WTC11 (cell line): ENCODE measurements around the gene ARHGDIG.
"Not testable (repeated sequence)": the region's sequence is repeated elsewhere in the genome, so short reads cannot be mapped to it uniquely, and the experiment has no call there.

Experiments used
- CBFB ChIP-seq: sonication (generic); formaldehyde crosslinking; IDR thresholded peaks from 2 replicates; pipeline ENCODE4 v1.8.1; 2022; ENCODE audit warnings: mild to moderate bottlenecking, low read depth, missing genetic modification reagents
- CTCF ChIP-seq: fragments of 200-600 bp; IDR thresholded peaks from 2 replicates; pipeline ENCODE4 v1.8.0; 2022; ENCODE audit warnings: antibody characterized with exemption
- MAX ChIP-seq: sonication (generic); formaldehyde crosslinking; IDR thresholded peaks from 2 replicates; pipeline ENCODE4 v1.8.0; 2022; ENCODE audit warnings: mild to moderate bottlenecking, missing genetic modification reagents
- NFYB ChIP-seq: sonication (generic); formaldehyde crosslinking; conservative IDR thresholded peaks from 2 replicates; pipeline ENCODE4 v1.8.0; 2022; ENCODE audit warnings: low read depth, missing genetic modification reagents
- NR2C2 ChIP-seq: sonication (generic); formaldehyde crosslinking; IDR thresholded peaks from 2 replicates; pipeline ENCODE4 v1.8.0; 2022; ENCODE audit warnings: mild to moderate bottlenecking, missing genetic modification reagents
- PRRX2 ChIP-seq: fragments of 250-450 bp; sonication (Bioruptor Pico); IDR thresholded peaks from 2 replicates; pipeline ENCODE4 v1.8.0; 2021; ENCODE audit warnings: mild to moderate bottlenecking
- SMAD3 ChIP-seq: sonication (generic); formaldehyde crosslinking; IDR thresholded peaks from 2 replicates; pipeline ENCODE4 v1.8.0; 2022; ENCODE audit warnings: missing genetic modification reagents, mild to moderate bottlenecking, borderline replicate concordance
- SMAD4 ChIP-seq: sonication (generic); formaldehyde crosslinking; IDR thresholded peaks from 2 replicates; pipeline ENCODE4 v1.8.0; 2022; ENCODE audit warnings: mild to moderate bottlenecking, missing genetic modification reagents
- SP1 ChIP-seq: sonication (generic); formaldehyde crosslinking; conservative IDR thresholded peaks from 2 replicates; pipeline ENCODE4 v1.8.1; 2022; ENCODE audit warnings: missing genetic modification reagents
- TEAD4 ChIP-seq: sonication (generic); formaldehyde crosslinking; IDR thresholded peaks from 2 replicates; pipeline ENCODE4 v1.8.0; 2022; ENCODE audit warnings: mild to moderate bottlenecking, missing genetic modification reagents
- ZNF138 ChIP-seq: sonication (generic); formaldehyde crosslinking; conservative IDR thresholded peaks from 2 replicates; pipeline ENCODE4 v1.8.1; 2022; ENCODE audit warnings: mild to moderate bottlenecking, moderate library complexity, missing genetic modification reagents
- TF ChIP-seq, protein P1 (sequence below): sonication (generic); formaldehyde crosslinking; IDR thresholded peaks from 2 replicates; pipeline ENCODE4 v1.8.0; 2022; ENCODE audit warnings: mild to moderate bottlenecking, missing genetic modification reagents

DNA sequence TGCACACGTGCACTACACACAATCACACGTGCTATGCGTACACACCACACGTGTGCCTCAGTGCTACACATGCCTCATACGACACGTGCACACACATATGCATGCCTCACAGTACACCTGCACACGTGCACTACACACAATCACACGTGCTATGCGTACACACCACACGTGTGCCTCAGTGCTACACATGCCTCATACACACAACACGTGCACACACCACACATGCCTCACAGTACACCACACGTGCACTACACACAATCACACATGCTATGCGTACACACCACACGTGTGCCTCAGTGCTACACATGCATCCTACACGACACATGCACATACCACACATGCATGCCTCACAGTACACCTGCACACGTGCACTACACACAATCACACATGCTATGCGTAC, 12.8 kb upstream of the ARHGDIG start:
- TF ChIP-seq SMAD3; CTCF; NFYB; SMAD4; CBFB (CRISPR knock-in tag); SP1 (CRISPR knock-in tag); PRRX2; MAX (CRISPR knock-in tag); NR2C2 (CRISPR knock-in tag); TEAD4 (CRISPR knock-in tag); ZNF138 (CRISPR knock-in tag): not testable (repeated sequence)
- TF ChIP-seq, protein P1, sequence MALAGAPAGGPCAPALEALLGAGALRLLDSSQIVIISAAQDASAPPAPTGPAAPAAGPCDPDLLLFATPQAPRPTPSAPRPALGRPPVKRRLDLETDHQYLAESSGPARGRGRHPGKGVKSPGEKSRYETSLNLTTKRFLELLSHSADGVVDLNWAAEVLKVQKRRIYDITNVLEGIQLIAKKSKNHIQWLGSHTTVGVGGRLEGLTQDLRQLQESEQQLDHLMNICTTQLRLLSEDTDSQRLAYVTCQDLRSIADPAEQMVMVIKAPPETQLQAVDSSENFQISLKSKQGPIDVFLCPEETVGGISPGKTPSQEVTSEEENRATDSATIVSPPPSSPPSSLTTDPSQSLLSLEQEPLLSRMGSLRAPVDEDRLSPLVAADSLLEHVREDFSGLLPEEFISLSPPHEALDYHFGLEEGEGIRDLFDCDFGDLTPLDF (CRISPR knock-in tag): not testable (repeated sequence)
